ENCODE data around the gene PLA1A. TPM values are rescaled to one million over a fixed set of nuclear protein-coding genes. Genes with fewer than 3 reads are reported as not detected.

PLA1A gene
- polyA plus RNA-seq, 1 of the 3 experiments (the other 2 are of a cell fraction) = not detected

GRCh38 chr3:119579366-119580066 is 18.2 kb upstream of the PLA1A start, which contains the start of gene ADPRH:
Gene ADPRH (plus strand): TSS chr3:119579492. CDS start chr3:119582170, 2,678 bp downstream.
- TF ChIP-seq ELF1 (IDR thresholded peaks at IDR 0.05) (no peak), CHD2 (IDR thresholded peaks at IDR 0.05; ENCODE audit: low read length, partially characterized antibody) (peak; percentile 60)
- H3K4me3 ChIP-seq (ENCODE audit: low read depth in 2 of 2, low read length in 1 of 2) = peak within 1 kb of the TSS in 1 of 2 experiments; percentile 37; a peak in 2 of 4 replicates
- peak within 1 kb of the TSS; percentile 41; the same call in 1 of the 2 replicates for H3K4me2 ChIP-seq
- CTCF ChIA-PET = no interaction called here
- no peaks in the 10 kb centered on the region for H3K79me2 ChIP-seq (ENCODE audit: insufficient read depth)
- H2AFZ ChIP-seq (ENCODE audit: low read depth) = peak within 1 kb of the TSS; percentile 41; the same call in 1 of the 2 replicates
- H3K9ac ChIP-seq = no peak within 1 kb of the TSS
- POLR2A ChIA-PET = interaction anchor here (1.0 kb wide), 1 partner anchor 81 kb away, joined by 3 read pairs; the partner anchor contains the start of gene TIMMDC1
- H3K36me3 ChIP-seq (replicated peaks in 1 of 2; ENCODE audit: control insufficient read depth in 1 of 2, insufficient read depth in 2 of 2, low read length in 1 of 2) = no peaks in the 10 kb centered on the region
- H3F3A ChIP-seq (replicated peaks; ENCODE audit: insufficient read depth) = no peaks in the 10 kb centered on the region
- 55% methylated on average over 25 of the region's 68 CpGs for WGBS (ENCODE audit: low lambda C conversion rate)
- no peaks in the 10 kb centered on the region for H3K27me3 ChIP-seq (ENCODE audit: insufficient read depth)
- H3K9me2 ChIP-seq = no peaks in the 10 kb centered on the region
- H3K27ac ChIP-seq (ENCODE audit: low read depth in 2 of 2, low read length in 1 of 2) = no peak within 1 kb of the TSS; a peak in 1 of 4 replicates
- H3K9me3 ChIP-seq = no peaks in the 10 kb centered on the region
- H3K4me1 ChIP-seq (ENCODE audit: control insufficient read depth in 1 of 2, insufficient read depth in 2 of 2, low read depth in 1 of 2, low read length in 1 of 2) = no peaks in the 10 kb centered on the region; a peak in 1 of 4 replicates
- H4K20me1 ChIP-seq (ENCODE audit: insufficient read depth) = no peaks in the 10 kb centered on the region
- DNase-seq = peak; percentile 77

GRCh38 chr3:119580067-119580760 is 17.5 kb upstream of the PLA1A start:
- H3K27me3 ChIP-seq (ENCODE audit: insufficient read depth) = no peaks in the 10 kb centered on the region
- H3K9me2 ChIP-seq = no peaks in the 10 kb centered on the region
- POLR2A ChIA-PET = no interaction called here
- CTCF ChIA-PET = no interaction called here
- H3K9ac ChIP-seq = no peak overlapping the region
- H3K4me3 ChIP-seq (ENCODE audit: low read depth in 2 of 2, low read length in 1 of 2) = peak overlapping the region in 1 of 2 experiments; percentile 37; a peak in 2 of 4 replicates
- no peaks in the 10 kb centered on the region for H3K79me2 ChIP-seq (ENCODE audit: insufficient read depth)
- no peak for TF ChIP-seq FOXM1 (IDR thresholded peaks at IDR 0.05; ENCODE audit: low read depth)
- no peak for TF ChIP-seq NRF1 (IDR thresholded peaks at IDR 0.05; ENCODE audit: low read depth, low read length)
- no peaks in the 10 kb centered on the region for H3K36me3 ChIP-seq (replicated peaks in 1 of 2; ENCODE audit: control insufficient read depth in 1 of 2, insufficient read depth in 2 of 2, low read length in 1 of 2)
- H3F3A ChIP-seq (replicated peaks; ENCODE audit: insufficient read depth) = no peaks in the 10 kb centered on the region
- H2AFZ ChIP-seq (ENCODE audit: low read depth) = peak overlapping the region; percentile 41; the same call in 1 of the 2 replicates
- DNase-seq = peak; percentile 22
- no peak overlapping the region for H3K27ac ChIP-seq (ENCODE audit: low read depth in 2 of 2, low read length in 1 of 2)
- 83% methylated on average over 16 of the region's 16 CpGs for WGBS (ENCODE audit: low lambda C conversion rate)
- H3K4me2 ChIP-seq = 0 out of 2 replicates have a peak overlapping the region, but pooled peaks have one; percentile 41
- no peaks in the 10 kb centered on the region; a peak in 1 of 4 replicates for H3K4me1 ChIP-seq (ENCODE audit: control insufficient read depth in 1 of 2, insufficient read depth in 2 of 2, low read depth in 1 of 2, low read length in 1 of 2)
- no peaks in the 10 kb centered on the region for H3K9me3 ChIP-seq
- H4K20me1 ChIP-seq (ENCODE audit: insufficient read depth) = no peaks in the 10 kb centered on the region

DNA sequence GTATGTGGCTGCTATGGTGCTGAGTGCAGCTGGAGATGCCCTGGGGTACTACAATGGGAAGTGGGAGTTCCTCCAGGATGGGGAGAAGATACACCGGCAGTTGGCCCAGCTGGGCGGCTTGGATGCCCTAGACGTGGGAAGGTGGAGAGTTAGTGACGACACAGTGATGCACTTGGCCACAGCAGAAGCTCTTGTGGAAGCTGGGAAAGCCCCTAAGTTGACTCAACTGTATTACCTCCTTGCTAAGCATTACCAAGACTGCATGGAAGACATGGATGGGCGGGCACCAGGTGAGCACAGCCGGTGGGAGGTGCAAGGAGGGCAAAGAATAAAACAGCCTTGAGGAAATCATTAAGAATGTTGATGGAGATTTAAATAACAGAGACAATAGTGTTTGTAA is 15.5 kb upstream of the PLA1A start:
- CTCF ChIA-PET = no interaction called here
- no peaks in the 10 kb centered on the region for H3K9me2 ChIP-seq
- no peaks in the 10 kb centered on the region; a peak in 1 of 4 replicates for H3K4me1 ChIP-seq (ENCODE audit: control insufficient read depth in 1 of 2, insufficient read depth in 2 of 2, low read depth in 1 of 2, low read length in 1 of 2)
- no peak overlapping the region for H3K27ac ChIP-seq (ENCODE audit: low read depth in 2 of 2, low read length in 1 of 2)
- H4K20me1 ChIP-seq (ENCODE audit: insufficient read depth) = no peaks in the 10 kb centered on the region
- POLR2A ChIA-PET = no interaction called here
- H3K4me3 ChIP-seq (ENCODE audit: low read depth in 2 of 2, low read length in 1 of 2) = no peak overlapping the region
- no peak overlapping the region for H3K4me2 ChIP-seq
- 81% methylated on average over 6 of the region's 6 CpGs for WGBS (ENCODE audit: low lambda C conversion rate)
- H3K9ac ChIP-seq = no peak overlapping the region
- TF ChIP-seq ELF1 (IDR thresholded peaks at IDR 0.05) = no peak
- TF ChIP-seq SMC3 (IDR thresholded peaks at IDR 0.05; ENCODE audit: low read depth, low read length) = no peak
- TF ChIP-seq FOSL2 (IDR thresholded peaks at IDR 0.05; ENCODE audit: borderline replicate concordance, low read depth) = no peak
- no peaks in the 10 kb centered on the region for H3K79me2 ChIP-seq (ENCODE audit: insufficient read depth)
- H3K36me3 ChIP-seq (replicated peaks in 1 of 2; ENCODE audit: control insufficient read depth in 1 of 2, insufficient read depth in 2 of 2, low read length in 1 of 2) = no peaks in the 10 kb centered on the region
- H3K9me3 ChIP-seq = no peaks in the 10 kb centered on the region
- no peaks in the 10 kb centered on the region for H3F3A ChIP-seq (replicated peaks; ENCODE audit: insufficient read depth)
- no peaks in the 10 kb centered on the region for H3K27me3 ChIP-seq (ENCODE audit: insufficient read depth)
- no peak overlapping the region for H2AFZ ChIP-seq (ENCODE audit: low read depth)
- no peak for DNase-seq
